ENCODE results near the gene VWA3B.

DNA sequence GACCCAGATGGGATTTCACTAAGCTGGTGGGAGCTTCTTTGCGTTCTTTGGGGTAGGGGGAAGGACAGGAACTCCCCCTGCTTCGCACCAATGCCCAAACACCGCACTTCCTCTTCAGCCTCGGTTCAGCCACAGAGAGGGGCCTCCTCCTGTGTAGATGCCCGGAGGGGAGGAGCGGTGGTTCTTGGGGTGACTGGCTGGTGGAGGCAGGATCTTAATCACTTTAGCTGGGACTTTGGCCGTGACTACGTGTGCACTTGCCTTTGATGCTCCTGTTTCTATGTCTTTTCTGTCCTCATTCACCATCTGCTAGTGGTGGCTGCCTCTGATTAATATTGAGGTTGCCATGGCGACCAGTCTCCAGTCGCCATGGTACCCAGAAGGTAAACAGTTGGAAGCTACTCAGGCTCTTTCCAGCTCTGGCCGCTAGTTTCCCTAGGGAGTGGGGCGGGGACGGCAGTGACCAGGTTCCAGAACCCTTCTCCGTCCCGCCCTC is 261.1 kb downstream of the VWA3B start:
- TF ChIP-seq, protein P1, sequence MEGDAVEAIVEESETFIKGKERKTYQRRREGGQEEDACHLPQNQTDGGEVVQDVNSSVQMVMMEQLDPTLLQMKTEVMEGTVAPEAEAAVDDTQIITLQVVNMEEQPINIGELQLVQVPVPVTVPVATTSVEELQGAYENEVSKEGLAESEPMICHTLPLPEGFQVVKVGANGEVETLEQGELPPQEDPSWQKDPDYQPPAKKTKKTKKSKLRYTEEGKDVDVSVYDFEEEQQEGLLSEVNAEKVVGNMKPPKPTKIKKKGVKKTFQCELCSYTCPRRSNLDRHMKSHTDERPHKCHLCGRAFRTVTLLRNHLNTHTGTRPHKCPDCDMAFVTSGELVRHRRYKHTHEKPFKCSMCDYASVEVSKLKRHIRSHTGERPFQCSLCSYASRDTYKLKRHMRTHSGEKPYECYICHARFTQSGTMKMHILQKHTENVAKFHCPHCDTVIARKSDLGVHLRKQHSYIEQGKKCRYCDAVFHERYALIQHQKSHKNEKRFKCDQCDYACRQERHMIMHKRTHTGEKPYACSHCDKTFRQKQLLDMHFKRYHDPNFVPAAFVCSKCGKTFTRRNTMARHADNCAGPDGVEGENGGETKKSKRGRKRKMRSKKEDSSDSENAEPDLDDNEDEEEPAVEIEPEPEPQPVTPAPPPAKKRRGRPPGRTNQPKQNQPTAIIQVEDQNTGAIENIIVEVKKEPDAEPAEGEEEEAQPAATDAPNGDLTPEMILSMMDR (conservative IDR thresholded peaks at IDR 0.05): no peak
- TF ChIP-seq ZFX (IDR thresholded peaks at IDR 0.05): no peak
